ENCODE data around the gene ABCB11. TPM values are rescaled to one million over a fixed set of nuclear protein-coding genes. Genes with fewer than 3 reads are reported as not detected.

Gene ABCB11
- total RNA-seq, 1 donor from 2014 or later: 0.02 TPM

DNA sequence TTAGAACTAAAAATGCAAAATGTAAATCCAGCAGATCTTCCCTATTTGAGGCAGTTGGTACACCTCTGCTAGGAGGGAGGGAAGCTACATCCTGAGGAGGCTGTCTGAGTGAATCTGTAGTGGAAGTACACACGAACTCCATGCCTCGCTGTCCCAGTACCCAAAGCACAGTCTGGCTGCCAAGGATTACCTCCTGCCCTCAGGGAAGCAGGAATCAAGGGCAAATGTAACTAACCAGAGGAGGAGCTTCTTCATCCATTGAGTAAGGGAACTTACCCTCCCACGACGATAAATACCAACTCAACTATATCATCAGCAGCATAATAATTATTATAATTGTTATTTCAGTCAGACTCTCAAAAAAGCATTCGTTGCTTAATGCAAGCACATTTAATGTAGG, 40.3 kb upstream of the ABCB11 start:
- H3K4me2 ChIP-seq (ENCODE audit: low read length): no peak overlapping the region
- H4K20me1 ChIP-seq (ENCODE audit: insufficient read depth, low read length): no peaks in the 10 kb centered on the region
- Mint-ChIP-seq H3K36me3 (ENCODE audit: low read depth, unreplicated experiment) (no peaks in the 10 kb centered on the region), H3K4me3 (ENCODE audit: unreplicated experiment) (no peak overlapping the region), H3K27ac (ENCODE audit: unreplicated experiment) (no peak overlapping the region), H3K27me3 (ENCODE audit: low read depth, unreplicated experiment) (no peaks in the 10 kb centered on the region), H3K4me1 (ENCODE audit: low read depth, unreplicated experiment) (peaks cover 11% of the 10 kb centered on the region), H3K9me3 (ENCODE audit: unreplicated experiment) (no peaks in the 10 kb centered on the region)
- H2AFZ ChIP-seq (ENCODE audit: low read depth, low read length): no peak overlapping the region
- DNase-seq (ENCODE audit: low read depth): no peak
- H3K27ac ChIP-seq (ENCODE audit: low read depth, low read length): no peak overlapping the region
- H3K9me3 ChIP-seq (ENCODE audit: insufficient read depth, low read depth, low read length): no peaks in the 10 kb centered on the region
- H3K4me1 ChIP-seq (ENCODE audit: insufficient read depth, low read length): peaks cover 8% of the 10 kb centered on the region
- no peaks in the 10 kb centered on the region for H3K79me2 ChIP-seq (ENCODE audit: insufficient read depth, low read length)
- no peak overlapping the region for H3K9ac ChIP-seq (ENCODE audit: low read length)
- no peaks in the 10 kb centered on the region for H3K36me3 ChIP-seq (ENCODE audit: insufficient read depth, low read length)
- no peak overlapping the region for H3K4me3 ChIP-seq (ENCODE audit: insufficient read depth, low read depth, low read length)
- TF ChIP-seq, protein P1, sequence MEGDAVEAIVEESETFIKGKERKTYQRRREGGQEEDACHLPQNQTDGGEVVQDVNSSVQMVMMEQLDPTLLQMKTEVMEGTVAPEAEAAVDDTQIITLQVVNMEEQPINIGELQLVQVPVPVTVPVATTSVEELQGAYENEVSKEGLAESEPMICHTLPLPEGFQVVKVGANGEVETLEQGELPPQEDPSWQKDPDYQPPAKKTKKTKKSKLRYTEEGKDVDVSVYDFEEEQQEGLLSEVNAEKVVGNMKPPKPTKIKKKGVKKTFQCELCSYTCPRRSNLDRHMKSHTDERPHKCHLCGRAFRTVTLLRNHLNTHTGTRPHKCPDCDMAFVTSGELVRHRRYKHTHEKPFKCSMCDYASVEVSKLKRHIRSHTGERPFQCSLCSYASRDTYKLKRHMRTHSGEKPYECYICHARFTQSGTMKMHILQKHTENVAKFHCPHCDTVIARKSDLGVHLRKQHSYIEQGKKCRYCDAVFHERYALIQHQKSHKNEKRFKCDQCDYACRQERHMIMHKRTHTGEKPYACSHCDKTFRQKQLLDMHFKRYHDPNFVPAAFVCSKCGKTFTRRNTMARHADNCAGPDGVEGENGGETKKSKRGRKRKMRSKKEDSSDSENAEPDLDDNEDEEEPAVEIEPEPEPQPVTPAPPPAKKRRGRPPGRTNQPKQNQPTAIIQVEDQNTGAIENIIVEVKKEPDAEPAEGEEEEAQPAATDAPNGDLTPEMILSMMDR (IDR thresholded peaks at IDR 0.05; ENCODE audit: insufficient read depth, low read depth, low read length): no peak
- no peak for TF ChIP-seq EZH2 (IDR thresholded peaks at IDR 0.05; ENCODE audit: insufficient read depth, low read length)
- FAIRE-seq: no peak
- H3K27me3 ChIP-seq (ENCODE audit: insufficient read depth, low read length): no peaks in the 10 kb centered on the region

DNA sequence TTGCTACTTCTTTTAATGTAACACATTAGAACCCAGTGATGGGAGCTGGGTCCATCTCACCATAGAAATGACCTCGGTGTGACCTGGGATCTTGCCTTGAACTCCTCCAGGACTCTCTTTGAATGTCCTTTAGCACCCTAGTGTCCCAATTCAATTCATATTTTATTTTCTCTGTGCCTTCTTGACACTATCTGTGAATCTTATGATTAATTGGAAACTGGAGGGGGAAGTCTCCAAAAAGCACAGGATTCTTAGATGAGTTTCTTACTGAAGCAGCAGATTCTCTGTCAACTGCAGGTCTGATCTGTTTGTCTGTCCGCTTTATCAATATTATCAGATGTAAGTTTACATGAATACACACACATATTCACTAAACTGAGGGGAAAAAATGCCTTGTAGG, 38.7 kb upstream of the ABCB11 start:
- Mint-ChIP-seq H3K27ac (ENCODE audit: unreplicated experiment) (no peak overlapping the region), H3K4me3 (ENCODE audit: unreplicated experiment) (no peak overlapping the region), H3K9me3 (ENCODE audit: unreplicated experiment) (no peaks in the 10 kb centered on the region), H3K4me1 (ENCODE audit: low read depth, unreplicated experiment) (peaks cover 11% of the 10 kb centered on the region), H3K36me3 (ENCODE audit: low read depth, unreplicated experiment) (no peaks in the 10 kb centered on the region), H3K27me3 (ENCODE audit: low read depth, unreplicated experiment) (no peaks in the 10 kb centered on the region)
- no peak overlapping the region for H2AFZ ChIP-seq (ENCODE audit: low read depth, low read length)
- no peak for DNase-seq (ENCODE audit: low read depth)
- H3K27me3 ChIP-seq (ENCODE audit: insufficient read depth, low read length): no peaks in the 10 kb centered on the region
- no peak overlapping the region for H3K4me3 ChIP-seq (ENCODE audit: insufficient read depth, low read depth, low read length)
- peaks cover 8% of the 10 kb centered on the region for H3K4me1 ChIP-seq (ENCODE audit: insufficient read depth, low read length)
- peak overlapping the region; percentile 23 for H3K4me2 ChIP-seq (ENCODE audit: low read length)
- no peak overlapping the region for H3K27ac ChIP-seq (ENCODE audit: low read depth, low read length)
- TF ChIP-seq EZH2 (IDR thresholded peaks at IDR 0.05; ENCODE audit: insufficient read depth, low read length): no peak
- TF ChIP-seq, protein P1 (IDR thresholded peaks at IDR 0.05; ENCODE audit: insufficient read depth, low read depth, low read length): no peak
- H3K9me3 ChIP-seq (ENCODE audit: insufficient read depth, low read depth, low read length): no peaks in the 10 kb centered on the region
- H3K36me3 ChIP-seq (ENCODE audit: insufficient read depth, low read length): no peaks in the 10 kb centered on the region
- no peaks in the 10 kb centered on the region for H4K20me1 ChIP-seq (ENCODE audit: insufficient read depth, low read length)
- FAIRE-seq: no peak
- no peaks in the 10 kb centered on the region for H3K79me2 ChIP-seq (ENCODE audit: insufficient read depth, low read length)
- H3K9ac ChIP-seq (ENCODE audit: low read length): no peak overlapping the region

DNA sequence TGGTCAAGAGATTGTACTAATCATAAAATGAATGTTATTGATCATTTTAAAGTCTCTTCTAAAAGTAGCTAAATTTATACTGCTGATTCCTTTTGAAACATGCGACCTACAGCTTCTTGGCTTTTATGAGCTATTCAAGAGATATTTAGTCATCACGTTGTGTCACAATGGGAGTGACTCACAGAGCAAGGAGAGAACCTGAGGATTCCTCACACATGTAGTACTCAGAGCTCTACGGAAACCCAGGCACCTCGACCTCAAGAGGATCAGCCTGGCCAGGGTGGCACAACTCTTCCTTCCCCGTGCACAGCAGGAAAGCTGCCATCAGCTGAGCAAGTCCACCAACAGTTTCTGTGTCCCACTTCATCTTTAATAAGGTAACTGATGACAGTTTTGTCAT, 38.2 kb upstream of the ABCB11 start, which contains the start of gene DHRS9:
Gene DHRS9, plus strand, starts transcription at position 223 of the 400 bp plus-strand sequence. CDS start 12,019 bp downstream, outside the sequence.
- Histone ChIP-seq H3K9me3 (ENCODE audit: insufficient read depth, low read depth, low read length) (no peaks in the 10 kb centered on the region), H3K4me1 (ENCODE audit: insufficient read depth, low read length) (peaks cover 8% of the 10 kb centered on the region), H3K79me2 (ENCODE audit: insufficient read depth, low read length) (no peaks in the 10 kb centered on the region), H3K27ac (ENCODE audit: low read depth, low read length) (no peak within 1 kb of the TSS), H3K36me3 (ENCODE audit: insufficient read depth, low read length) (no peaks in the 10 kb centered on the region), H3K9ac (ENCODE audit: low read length) (no peak within 1 kb of the TSS), H3K4me3 (ENCODE audit: insufficient read depth, low read depth, low read length) (no peak within 1 kb of the TSS), H2AFZ (ENCODE audit: low read depth, low read length) (no peak within 1 kb of the TSS), H4K20me1 (ENCODE audit: insufficient read depth, low read length) (no peaks in the 10 kb centered on the region), H3K27me3 (ENCODE audit: insufficient read depth, low read length) (no peaks in the 10 kb centered on the region), H3K4me2 (ENCODE audit: low read length) (peak within 1 kb of the TSS; percentile 23)
- Mint-ChIP-seq H3K36me3 (ENCODE audit: low read depth, unreplicated experiment) (no peaks in the 10 kb centered on the region), H3K27me3 (ENCODE audit: low read depth, unreplicated experiment) (no peaks in the 10 kb centered on the region), H3K4me1 (ENCODE audit: low read depth, unreplicated experiment) (peaks cover 9% of the 10 kb centered on the region), H3K4me3 (ENCODE audit: unreplicated experiment) (no peak within 1 kb of the TSS), H3K27ac (ENCODE audit: unreplicated experiment) (no peak within 1 kb of the TSS), H3K9me3 (ENCODE audit: unreplicated experiment) (no peaks in the 10 kb centered on the region)
- FAIRE-seq (peak; percentile 52), DNase-seq (ENCODE audit: low read depth) (peak; percentile 83)
- TF ChIP-seq, protein P1 (IDR thresholded peaks at IDR 0.05; ENCODE audit: insufficient read depth, low read depth, low read length): no peak
- no peak for TF ChIP-seq EZH2 (IDR thresholded peaks at IDR 0.05; ENCODE audit: insufficient read depth, low read length)
